Transverse colon (tissue), 4 donors: ENCODE measurements around the gene UQCC2.

Source experiments
- CTCF ChIP-seq, 5 experiments: fragments of 200-600 bp in 3 of 5; fragments of 450-650 bp in 2 of 5; sonication (generic) in 3 of 5; IDR thresholded peaks; 1 replicate in 2 of 5; 2 replicates in 3 of 5; pipeline ENCODE4 v1.5.1; 2016 to 2017; ENCODE audit warnings: antibody characterized with exemption in 5 of 5, inconsistent platforms in 3 of 5, mild to moderate bottlenecking in 2 of 5, moderate library complexity in 1 of 5
- EP300 ChIP-seq: sonication (generic); formaldehyde crosslinking; IDR thresholded peaks from one replicate; pipeline ENCODE4 v1.6.1; 2017; ENCODE audit warnings: antibody characterized with exemption, low read depth
- POLR2A ChIP-seq: fragments of 450-650 bp; IDR thresholded peaks from one replicate; pipeline ENCODE4 v1.6.1; 2016; ENCODE audit warnings: antibody characterized with exemption, mild to moderate bottlenecking, moderate library complexity
- POLR2AphosphoS5 ChIP-seq, 3 donors: sonication (generic); formaldehyde crosslinking; IDR thresholded peaks; one replicate each; pipeline ENCODE4 v1.6.1; 2016; ENCODE audit warnings: antibody characterized with exemption in 3 of 3

GRCh38 chr6:33705955-33706725 lies 5.4 kb downstream of the UQCC2 start:
- no peak for TF ChIP-seq CTCF (IDR thresholded peaks at IDR 0.05)
- TF ChIP-seq POLR2A: no peak
- no peak for TF ChIP-seq EP300
- TF ChIP-seq POLR2AphosphoS5 (IDR thresholded peaks at IDR 0.05): no peak
